ENCODE measurements around the gene GPC6.

DNA sequence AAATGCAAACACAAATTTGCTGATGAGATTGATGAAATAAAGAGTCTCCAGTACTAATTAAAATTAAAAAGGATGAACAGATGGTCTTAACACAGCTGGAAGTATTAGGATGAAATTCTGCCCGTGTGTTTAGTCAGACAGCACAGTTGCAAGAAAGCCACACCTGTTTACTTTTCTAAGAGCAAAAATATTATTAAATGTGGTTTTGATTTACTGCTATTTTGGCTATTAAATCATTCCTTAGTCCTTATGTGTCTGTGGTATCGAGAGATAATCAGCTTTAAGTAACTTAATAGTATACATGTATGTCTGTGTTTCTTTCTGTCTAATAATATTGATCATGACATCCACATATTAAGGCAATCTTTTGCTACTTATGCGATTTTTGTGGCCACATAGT lies 494.9 kb downstream of the GPC6 start:
- TF ChIP-seq, protein P1, sequence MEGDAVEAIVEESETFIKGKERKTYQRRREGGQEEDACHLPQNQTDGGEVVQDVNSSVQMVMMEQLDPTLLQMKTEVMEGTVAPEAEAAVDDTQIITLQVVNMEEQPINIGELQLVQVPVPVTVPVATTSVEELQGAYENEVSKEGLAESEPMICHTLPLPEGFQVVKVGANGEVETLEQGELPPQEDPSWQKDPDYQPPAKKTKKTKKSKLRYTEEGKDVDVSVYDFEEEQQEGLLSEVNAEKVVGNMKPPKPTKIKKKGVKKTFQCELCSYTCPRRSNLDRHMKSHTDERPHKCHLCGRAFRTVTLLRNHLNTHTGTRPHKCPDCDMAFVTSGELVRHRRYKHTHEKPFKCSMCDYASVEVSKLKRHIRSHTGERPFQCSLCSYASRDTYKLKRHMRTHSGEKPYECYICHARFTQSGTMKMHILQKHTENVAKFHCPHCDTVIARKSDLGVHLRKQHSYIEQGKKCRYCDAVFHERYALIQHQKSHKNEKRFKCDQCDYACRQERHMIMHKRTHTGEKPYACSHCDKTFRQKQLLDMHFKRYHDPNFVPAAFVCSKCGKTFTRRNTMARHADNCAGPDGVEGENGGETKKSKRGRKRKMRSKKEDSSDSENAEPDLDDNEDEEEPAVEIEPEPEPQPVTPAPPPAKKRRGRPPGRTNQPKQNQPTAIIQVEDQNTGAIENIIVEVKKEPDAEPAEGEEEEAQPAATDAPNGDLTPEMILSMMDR (IDR thresholded peaks at IDR 0.05): no peak
- TF ChIP-seq POLR2A (IDR thresholded peaks at IDR 0.05) (no peak), POLR2AphosphoS5 (IDR thresholded peaks at IDR 0.05) (no peak)
